ENCODE results near the gene GRAMD4. TPM values are rescaled to one million over a fixed set of nuclear protein-coding genes. Genes with fewer than 3 reads are reported as not detected.

Gene GRAMD4
- total RNA-seq, 1 donor from 2014 or later = 94.0 TPM

DNA sequence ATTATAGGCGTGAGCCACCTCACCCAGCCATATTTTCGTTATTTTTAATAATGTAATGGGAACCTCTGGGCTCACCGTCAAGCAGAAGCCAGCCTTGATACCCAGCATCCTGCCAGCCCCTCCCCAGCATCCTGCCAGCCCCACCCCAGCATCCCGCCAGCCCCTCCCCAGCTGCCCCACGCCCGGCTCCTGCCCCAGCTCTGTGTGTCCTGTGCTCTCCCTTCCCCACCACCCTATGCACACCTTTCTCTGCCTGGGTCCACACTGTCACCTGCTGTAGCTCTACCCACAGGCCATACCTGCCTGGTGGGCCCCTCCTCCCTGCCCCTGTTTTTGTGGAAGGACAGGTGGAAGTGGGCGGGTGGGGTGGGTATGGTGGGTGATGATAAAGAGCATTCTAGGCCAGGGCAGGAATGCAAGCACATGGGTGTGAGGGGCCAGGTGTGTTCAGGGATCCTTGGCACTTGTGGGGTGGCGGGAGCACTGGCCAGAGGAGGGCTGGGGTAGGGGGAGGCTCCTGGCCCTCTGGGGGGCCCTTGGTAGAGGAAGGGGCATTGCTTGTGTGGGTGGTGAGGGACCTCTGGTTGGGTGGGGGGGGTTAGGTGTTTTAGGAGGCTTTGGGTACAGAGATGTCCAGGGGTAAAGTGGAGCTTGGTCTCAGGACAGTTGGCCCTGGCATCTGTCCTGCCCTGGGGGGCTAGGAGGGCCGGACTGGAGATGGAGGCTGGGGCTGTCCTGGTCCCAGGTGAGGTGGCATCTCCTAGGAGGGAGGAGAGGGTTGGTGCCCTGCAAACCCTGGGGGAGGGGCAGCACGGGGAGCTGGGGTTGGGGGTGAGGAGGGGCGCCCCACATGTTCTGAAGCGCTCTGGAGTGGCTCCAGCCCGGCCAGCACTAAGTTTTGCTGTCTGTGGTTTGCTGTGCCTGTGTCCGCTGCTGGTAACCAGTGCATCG, 25.9 kb upstream of the GRAMD4 start:
- intact Hi-C loops (cut with micrococcal nuclease) = no loop called here
- no peak for ATAC-seq
- no peak for DNase-seq

GRCh38 chr22:46594947-46595298, 25.3 kb upstream of the GRAMD4 start:
- intact Hi-C loops (cut with micrococcal nuclease) = no loop called here

DNA sequence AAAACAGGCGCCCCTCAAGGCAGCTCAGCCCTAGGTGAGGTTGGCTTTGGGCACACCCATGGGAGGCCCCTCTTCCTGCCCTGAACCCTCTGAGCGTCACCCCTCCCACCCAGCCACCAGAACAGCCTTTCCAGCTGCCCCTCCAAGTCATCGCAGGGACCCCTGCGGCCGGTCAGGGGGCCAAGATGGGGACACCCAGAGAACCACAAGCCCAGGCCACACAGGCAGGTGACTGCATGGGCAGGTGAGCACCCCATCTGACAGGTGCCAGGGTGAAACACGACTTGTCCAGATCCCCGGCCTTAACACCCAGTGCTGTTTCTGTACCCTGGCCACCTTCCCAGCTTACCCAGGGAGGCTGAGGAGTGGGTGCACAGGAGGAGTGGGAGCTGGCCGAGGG, 24.6 kb upstream of the GRAMD4 start:
- intact Hi-C loops (cut with micrococcal nuclease) = no loop called here
- DNase-seq (peak; percentile 34), ATAC-seq (peak; percentile 13)

More at GRCh38 chr22:46594947-46595298, 25.3 kb upstream of the GRAMD4 start:
- ATAC-seq = no peak
- DNase-seq = no peak

GRCh38 chr22:46596032-46596441, 24.1 kb upstream of the GRAMD4 start:
- DNase-seq (peak; percentile 83), ATAC-seq (peak; percentile 76)
- intact Hi-C loops (cut with micrococcal nuclease) = no loop called here

DNA sequence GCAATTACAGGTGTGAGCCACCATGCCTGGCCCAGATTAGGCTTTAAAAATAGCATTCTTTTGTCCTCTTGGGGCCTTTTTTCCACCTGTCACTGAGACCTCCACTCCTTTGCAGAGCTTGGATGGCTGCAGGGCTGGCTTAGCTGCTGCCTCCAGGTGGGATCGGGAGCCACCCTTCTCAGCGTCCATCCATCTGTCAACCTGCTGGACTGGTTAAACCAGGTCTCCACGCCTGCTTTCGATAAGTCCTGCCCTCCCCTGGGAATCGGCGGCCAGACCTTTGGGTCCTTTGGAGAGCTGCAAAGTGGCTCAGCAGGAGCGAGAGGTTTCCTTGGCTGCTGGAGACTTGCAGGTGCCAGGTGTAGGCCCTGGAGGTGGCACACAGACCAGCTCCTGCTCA, 23.4 kb upstream of the GRAMD4 start:
- intact Hi-C loops (cut with micrococcal nuclease) = no loop called here
- ATAC-seq (no peak), DNase-seq (peak; percentile 34)

GRCh38 chr22:46598224-46598623, 22.0 kb upstream of the GRAMD4 start:
- intact Hi-C loops (cut with micrococcal nuclease) = no loop called here
- DNase-seq = no peak
- ATAC-seq = no peak

DNA sequence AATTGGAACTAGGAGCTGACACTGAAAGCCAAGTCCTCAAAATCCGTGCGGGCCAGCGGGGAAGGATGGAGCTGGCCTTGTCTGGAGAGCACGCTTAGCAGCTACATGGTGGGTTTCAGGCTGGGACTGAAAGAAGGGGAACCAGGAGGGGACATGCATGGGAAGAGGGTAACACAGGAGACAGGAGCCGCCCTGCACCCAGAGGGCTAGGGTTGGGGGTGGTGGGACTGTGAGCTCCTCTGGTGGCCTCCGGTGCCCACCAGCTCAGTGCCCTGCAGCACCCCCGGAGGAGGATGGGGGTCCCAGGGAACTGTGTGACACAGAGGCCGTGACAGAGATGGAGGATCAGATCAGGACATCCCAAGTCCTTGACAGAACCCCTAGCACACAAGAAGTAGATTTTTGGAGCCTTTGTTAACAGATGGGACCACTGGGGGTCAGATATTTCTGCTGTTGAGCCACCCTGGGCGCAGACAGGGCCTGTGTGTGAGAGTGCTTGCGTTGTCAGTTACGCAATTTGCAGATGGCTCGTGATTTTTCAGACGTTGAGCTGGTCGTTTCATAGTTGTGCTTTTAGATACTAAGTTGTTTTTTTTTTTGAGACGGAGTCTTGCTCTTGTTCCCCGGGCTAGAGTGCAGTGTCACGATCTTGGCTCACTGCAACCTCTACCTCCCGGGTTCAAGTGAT, 21.3 kb upstream of the GRAMD4 start:
- peak; percentile 56 for DNase-seq
- ATAC-seq = peak; percentile 8
- intact Hi-C loops (cut with micrococcal nuclease) = no loop called here

DNA sequence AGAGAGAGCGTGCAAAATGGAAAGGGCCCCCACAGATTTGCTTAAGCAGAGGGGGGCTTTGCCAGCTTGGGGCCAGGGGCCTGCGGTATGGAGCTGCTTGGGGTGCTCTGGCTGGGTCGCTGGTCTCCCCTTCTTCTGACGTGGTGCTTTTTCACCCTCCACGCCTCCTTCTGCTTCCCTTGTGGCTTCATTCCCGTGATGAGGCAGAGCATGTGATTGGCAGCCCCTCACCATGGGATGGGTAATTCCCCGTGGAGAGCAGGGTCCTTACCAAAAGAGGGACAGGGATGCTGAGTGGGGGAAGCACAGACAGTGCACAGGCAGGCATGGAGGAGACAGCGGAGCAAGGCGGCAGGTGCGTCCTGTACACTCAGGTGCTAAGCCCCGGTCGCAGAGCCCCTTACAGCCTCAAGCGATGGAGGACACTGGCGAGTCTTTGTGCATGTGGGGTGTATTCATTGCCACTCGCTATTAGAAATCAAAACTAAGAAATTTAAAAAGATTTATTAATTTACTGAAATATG, 19.9 kb upstream of the GRAMD4 start:
- DNase-seq (no peak), ATAC-seq (no peak)
- intact Hi-C loops (cut with micrococcal nuclease) = no loop called here

DNA sequence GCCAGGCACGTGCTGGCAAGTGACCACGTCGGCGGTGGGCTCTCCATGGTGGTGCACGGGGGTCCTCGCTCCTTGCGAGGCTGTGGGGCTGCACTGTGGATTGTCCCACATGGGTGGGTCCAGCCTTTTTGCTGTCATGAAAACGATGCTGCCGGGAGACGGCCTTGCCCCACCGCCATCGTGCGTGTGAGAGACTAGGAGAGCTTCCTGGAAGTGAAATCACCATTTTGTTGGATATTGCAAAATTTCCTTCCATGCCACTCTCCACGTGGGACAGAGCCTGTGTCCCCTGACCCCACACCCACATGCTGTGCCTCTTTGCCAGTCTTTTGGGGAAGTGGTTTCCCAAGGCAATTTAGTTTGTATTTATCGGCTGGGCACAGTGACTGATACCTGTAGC, 18.2 kb upstream of the GRAMD4 start:
- DNase-seq (peak; percentile 38), ATAC-seq (peak; percentile 8)
- intact Hi-C loops (cut with micrococcal nuclease) = no loop called here

DNA sequence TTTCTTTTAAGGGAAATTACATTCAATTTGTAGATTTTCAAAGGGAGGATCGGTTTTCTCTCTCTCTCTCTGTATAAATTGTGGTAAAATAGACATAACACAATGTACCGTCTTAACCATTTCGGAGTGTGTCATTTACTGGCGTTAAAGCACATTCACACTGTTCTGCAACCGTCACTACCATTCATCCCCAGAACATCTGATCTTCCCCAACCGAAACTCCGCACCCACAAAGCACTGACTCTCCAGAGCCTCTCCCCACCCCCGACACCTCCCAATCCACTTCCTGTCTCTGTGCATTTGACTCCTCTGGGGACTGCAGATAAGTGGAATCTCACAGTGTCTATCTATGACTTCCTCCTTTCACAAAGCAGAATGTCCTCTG, 15.9 kb upstream of the GRAMD4 start:
- intact Hi-C loops (cut with micrococcal nuclease) = no loop called here
- DNase-seq = peak; percentile 47
- ATAC-seq = peak; percentile 62

- intact Hi-C loops (cut with micrococcal nuclease) = no loop called here
- no peak for DNase-seq
- ATAC-seq = no peak
Measured at GRCh38 chr22:46605117-46605516, 15.1 kb upstream of the GRAMD4 start.

- ATAC-seq (no peak), DNase-seq (no peak)
- intact Hi-C loops (cut with micrococcal nuclease) = no loop called here
Measured at GRCh38 chr22:46606886-46607285, 13.3 kb upstream of the GRAMD4 start.

DNA sequence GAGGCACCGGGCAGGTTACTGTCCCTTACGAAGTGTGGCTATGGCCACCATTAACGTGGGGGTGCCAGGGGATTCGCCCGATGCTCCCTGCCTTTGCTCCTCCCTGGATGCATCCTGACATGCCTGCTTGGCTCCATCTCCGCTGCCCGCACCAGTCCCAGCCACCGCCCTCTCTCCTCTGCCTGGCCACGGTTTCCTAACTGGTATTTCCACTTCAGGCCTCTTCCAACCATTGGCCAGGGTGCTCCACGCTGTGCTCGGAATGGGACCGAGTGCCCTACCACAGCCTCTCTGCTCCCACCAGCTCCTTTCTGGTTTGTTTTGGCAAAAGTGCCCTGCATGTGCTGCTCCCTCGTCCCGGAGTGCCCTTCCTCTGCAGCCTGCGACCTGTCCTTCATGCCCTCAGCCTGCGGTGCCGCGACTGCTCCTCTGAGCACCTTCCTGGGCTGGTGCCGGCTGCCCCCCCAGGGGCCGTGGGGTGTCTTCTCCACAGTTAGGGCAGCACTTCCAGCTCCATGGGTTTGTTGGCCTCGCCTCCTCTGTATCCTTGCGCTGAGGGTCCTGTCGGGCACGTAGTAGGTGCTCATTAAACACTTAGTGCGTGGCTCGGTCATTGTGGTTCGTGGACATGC, 12.6 kb upstream of the GRAMD4 start:
- ATAC-seq = peak; percentile 54
- intact Hi-C loops (cut with micrococcal nuclease) = no loop called here
- DNase-seq = no peak

DNA sequence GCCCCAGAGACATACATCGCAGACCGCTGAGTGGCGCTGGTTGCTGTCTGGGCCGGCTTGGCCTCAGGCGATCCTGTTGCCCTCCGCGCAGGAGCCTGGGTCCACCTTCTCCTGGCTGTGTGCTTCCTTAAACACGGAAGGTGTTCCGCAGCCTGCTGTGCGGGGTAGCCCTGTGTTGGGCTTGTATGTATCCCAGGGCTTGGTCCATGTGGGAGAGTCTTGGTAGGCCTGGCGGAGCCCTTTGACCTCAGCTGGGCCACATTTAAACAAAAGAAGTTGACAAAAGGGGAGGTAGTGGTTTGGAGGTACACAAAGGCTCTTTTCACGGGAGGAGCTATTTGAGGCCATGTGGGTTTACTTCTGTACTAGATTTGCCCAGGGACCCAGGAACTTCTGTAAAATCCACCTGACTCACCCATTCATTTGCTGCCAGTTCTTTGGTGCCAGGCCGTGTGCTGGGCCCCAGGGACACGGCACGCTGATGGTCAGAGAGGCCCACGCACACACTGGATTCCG, 11.0 kb upstream of the GRAMD4 start:
- ATAC-seq (no peak), DNase-seq (no peak)
- intact Hi-C loops (cut with micrococcal nuclease) = no loop called here

GRCh38 chr22:46609724-46610201, 10.4 kb upstream of the GRAMD4 start:
- ATAC-seq = no peak
- no peak for DNase-seq
- intact Hi-C loops (cut with micrococcal nuclease) = no loop called here

GRCh38 chr22:46610356-46610755, 9.8 kb upstream of the GRAMD4 start:
- intact Hi-C loops (cut with micrococcal nuclease) = no loop called here
- no peak for DNase-seq
- no peak for ATAC-seq

- ATAC-seq (no peak), DNase-seq (no peak)
- intact Hi-C loops (cut with micrococcal nuclease) = no loop called here
Measured at GRCh38 chr22:46611189-46611588, 9.0 kb upstream of the GRAMD4 start.

- peak; percentile 19 for ATAC-seq
- intact Hi-C loops (cut with micrococcal nuclease) = no loop called here
- DNase-seq = no peak
Measured at GRCh38 chr22:46612341-46612903, 7.8 kb upstream of the GRAMD4 start.

DNA sequence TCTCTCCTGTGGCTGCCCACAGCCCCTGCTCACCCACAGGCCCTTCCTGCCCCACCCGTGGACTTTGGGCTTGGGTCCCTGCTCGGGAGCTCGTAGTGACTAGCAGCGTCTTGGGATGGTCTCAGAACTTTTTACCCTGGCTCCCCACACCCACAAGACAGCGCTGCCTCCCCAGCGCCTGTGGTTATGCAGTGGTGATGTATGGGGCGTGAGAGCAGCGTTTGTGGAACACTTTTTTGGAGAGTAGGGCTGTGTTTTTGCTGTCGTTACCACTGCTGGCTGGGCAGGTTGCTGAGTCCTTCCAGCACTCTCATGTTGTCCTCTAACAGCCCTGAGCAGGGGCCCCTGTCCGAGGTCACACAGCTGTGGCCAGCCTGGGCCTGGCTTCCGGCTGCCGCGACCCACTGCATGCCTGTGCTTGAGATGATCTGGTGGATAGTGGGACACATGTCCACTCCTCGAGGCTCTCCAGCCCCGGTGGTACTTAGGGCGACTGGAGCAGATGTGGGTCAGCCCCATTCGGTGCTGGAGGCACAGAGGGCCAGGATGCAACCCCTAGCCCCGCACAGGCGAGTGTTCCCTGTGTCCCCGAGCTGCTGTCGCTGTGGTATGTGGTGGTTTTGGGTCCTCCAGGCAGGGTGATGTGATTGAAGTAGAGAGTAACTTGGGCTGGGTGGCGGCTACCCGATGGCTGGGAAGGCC, 7.1 kb upstream of the GRAMD4 start:
- no peak for DNase-seq
- ATAC-seq = peak; percentile 68
- intact Hi-C loops (cut with micrococcal nuclease) = no loop called here

Data from left ventricle myocardium superior (tissue), 1 donor.